ENCODE measurements around the gene ZNF467. TPM values are rescaled to one million over a fixed set of nuclear protein-coding genes. Genes with fewer than 3 reads are reported as not detected.

ZNF467 gene
- total RNA-seq, 2 donors from 2014 or later = 6.0 to 7.9 TPM

DNA sequence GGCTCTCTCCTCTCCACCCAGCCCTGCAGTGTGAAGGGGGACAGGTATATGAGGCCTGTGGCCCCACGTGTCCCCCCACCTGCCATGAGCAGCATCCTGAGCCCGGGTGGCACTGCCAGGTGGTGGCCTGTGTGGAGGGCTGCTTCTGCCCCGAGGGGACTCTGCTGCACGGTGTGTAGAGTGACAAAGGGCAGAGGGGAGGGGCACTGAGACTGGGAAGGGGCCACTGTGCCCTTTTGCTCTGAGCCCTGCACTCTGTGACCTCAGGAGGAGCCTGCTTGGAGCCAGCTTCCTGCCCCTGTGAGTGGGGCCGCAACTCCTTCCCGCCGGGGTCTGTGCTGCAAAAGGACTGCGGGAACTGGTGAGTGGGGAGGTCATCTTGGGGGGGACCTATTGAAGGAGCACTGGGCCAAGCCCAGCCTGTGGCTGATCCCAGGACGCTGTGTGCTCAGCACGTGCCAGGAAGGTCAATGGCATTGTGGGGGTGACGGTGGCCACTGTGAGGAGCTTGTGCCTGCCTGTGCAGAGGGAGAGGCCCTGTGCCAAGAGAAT, 15.0 kb upstream of the ZNF467 start:
- no peaks in the 10 kb centered on the region for H3K4me1 ChIP-seq (replicated peaks)
- TF ChIP-seq POLR2AphosphoS5 (IDR thresholded peaks at IDR 0.05) = no peak
- TF ChIP-seq, protein P1, sequence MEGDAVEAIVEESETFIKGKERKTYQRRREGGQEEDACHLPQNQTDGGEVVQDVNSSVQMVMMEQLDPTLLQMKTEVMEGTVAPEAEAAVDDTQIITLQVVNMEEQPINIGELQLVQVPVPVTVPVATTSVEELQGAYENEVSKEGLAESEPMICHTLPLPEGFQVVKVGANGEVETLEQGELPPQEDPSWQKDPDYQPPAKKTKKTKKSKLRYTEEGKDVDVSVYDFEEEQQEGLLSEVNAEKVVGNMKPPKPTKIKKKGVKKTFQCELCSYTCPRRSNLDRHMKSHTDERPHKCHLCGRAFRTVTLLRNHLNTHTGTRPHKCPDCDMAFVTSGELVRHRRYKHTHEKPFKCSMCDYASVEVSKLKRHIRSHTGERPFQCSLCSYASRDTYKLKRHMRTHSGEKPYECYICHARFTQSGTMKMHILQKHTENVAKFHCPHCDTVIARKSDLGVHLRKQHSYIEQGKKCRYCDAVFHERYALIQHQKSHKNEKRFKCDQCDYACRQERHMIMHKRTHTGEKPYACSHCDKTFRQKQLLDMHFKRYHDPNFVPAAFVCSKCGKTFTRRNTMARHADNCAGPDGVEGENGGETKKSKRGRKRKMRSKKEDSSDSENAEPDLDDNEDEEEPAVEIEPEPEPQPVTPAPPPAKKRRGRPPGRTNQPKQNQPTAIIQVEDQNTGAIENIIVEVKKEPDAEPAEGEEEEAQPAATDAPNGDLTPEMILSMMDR (IDR thresholded peaks at IDR 0.05) = no peak
- no peak for TF ChIP-seq POLR2A (IDR thresholded peaks at IDR 0.05)
- H3K27me3 ChIP-seq (replicated peaks; ENCODE audit: insufficient read depth) = peaks cover 24% of the 10 kb centered on the region
- H3K4me3 ChIP-seq = no peak overlapping the region
- no peak for DNase-seq (ENCODE audit: low spot score)
- no peak overlapping the region for H3K27ac ChIP-seq
- no peaks in the 10 kb centered on the region for H3K9me3 ChIP-seq
- no peaks in the 10 kb centered on the region for H3K36me3 ChIP-seq
- WGBS = 65% methylated on average over 11 of the region's 11 CpGs
- intact Hi-C loops (cut with DNase I) = no loop called here

DNA sequence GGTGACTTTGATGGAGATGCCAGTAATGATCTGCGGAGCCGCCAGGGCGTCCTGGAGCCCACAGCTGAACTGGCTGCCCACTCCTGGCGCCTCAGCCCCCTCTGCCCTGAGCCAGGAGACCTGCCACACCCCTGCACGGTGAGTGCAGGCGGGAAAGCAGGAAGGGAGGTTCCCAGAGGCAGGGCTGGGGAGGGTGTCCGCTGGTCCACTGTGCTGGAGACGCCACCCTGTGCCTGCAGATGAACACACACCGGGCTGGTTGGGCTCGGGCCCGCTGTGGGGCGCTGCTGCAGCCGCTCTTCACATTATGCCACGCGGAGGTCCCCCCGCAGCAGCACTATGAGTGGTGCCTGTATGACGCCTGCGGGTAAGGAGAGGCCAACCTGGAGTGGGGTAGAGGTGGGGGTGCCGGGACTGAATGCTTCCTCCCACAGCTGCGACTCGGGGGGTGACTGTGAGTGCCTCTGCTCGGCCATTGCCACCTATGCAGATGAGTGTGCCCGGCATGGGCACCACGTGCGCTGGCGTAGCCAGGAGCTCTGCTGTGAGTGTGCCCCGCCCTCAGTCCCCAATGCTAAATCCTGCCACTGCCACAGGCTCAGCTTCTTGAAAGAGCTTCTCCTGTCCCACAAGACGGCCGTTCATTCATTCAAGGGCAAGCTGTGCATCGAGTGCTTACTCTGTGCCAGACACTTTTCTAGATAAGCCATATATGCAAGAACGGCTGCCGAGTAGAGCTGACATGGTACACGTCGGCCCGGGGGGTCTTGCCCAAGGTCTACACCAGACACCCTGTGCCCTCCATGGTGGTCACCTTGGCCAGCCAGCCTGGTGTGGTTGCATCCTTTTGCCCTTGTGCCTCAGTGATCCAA, 14.3 kb upstream of the ZNF467 start:
- no peak overlapping the region for H3K27ac ChIP-seq
- no peak for TF ChIP-seq POLR2A (IDR thresholded peaks at IDR 0.05)
- no peak for TF ChIP-seq POLR2AphosphoS5 (IDR thresholded peaks at IDR 0.05)
- TF ChIP-seq, protein P1 (IDR thresholded peaks at IDR 0.05) = peak in 1 of 4 experiments; percentile 31
- H3K36me3 ChIP-seq = no peaks in the 10 kb centered on the region
- 41% methylated on average over 29 of the region's 35 CpGs for WGBS
- no peak for DNase-seq (ENCODE audit: low spot score)
- H3K4me1 ChIP-seq (replicated peaks) = no peaks in the 10 kb centered on the region
- no peaks in the 10 kb centered on the region for H3K9me3 ChIP-seq
- H3K4me3 ChIP-seq = no peak overlapping the region
- peaks cover 24% of the 10 kb centered on the region for H3K27me3 ChIP-seq (replicated peaks; ENCODE audit: insufficient read depth)
- intact Hi-C loops (cut with DNase I) = no loop called here

DNA sequence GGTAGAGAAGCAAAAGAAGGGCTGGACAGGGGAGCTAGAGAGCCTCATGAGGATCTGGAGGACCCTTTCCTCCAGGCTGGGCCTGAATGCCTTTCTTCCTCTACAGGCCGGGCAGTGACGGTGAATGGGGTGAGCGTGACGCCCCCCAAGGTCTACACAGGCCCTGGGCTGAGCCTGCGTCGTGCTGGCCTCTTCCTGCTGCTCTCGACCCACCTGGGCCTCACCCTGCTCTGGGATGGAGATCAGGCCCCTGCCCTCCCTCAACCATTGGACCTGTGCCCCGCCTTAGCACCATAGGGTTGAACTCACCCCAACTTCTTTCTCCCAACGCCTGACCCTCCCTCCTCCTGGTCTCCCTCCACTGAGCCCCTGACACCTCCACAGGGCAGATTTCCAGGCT, 12.6 kb upstream of the ZNF467 start:
- H3K4me1 ChIP-seq (replicated peaks) = no peaks in the 10 kb centered on the region
- H3K36me3 ChIP-seq = no peaks in the 10 kb centered on the region
- no peaks in the 10 kb centered on the region for H3K9me3 ChIP-seq
- peaks cover 23% of the 10 kb centered on the region for H3K27me3 ChIP-seq (replicated peaks; ENCODE audit: insufficient read depth)
- TF ChIP-seq POLR2A (IDR thresholded peaks at IDR 0.05) (no peak), POLR2AphosphoS5 (IDR thresholded peaks at IDR 0.05) (no peak)
- TF ChIP-seq, protein P1 (IDR thresholded peaks at IDR 0.05) = no peak
- WGBS = 87% methylated on average over 9 of the region's 9 CpGs
- no peak overlapping the region for H3K4me3 ChIP-seq
- DNase-seq (ENCODE audit: low spot score) = no peak
- intact Hi-C loops (cut with DNase I) = no loop called here
- H3K27ac ChIP-seq = no peak overlapping the region

DNA sequence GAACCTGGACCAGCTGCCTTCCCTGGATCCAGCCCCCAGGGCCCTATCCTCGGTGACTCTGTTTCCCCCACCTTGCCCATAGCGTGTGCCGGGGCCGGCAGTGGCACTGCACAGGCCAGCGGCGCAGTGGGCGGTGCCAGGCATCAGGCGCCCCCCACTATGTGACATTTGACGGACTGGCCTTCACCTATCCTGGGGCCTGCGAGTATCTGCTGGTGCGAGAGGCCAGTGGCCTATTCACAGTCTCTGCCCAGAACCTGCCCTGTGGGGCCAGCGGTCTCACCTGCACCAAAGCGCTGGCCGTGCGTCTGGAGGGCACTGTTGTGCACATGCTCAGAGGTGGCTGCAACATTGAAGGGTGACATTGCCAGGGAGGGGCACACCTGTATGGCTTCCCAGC, 12.0 kb upstream of the ZNF467 start:
- TF ChIP-seq POLR2A (IDR thresholded peaks at IDR 0.05) (no peak), POLR2AphosphoS5 (IDR thresholded peaks at IDR 0.05) (no peak)
- TF ChIP-seq, protein P1 (IDR thresholded peaks at IDR 0.05) = no peak
- 93% methylated on average over 15 of the region's 15 CpGs for WGBS

DNA sequence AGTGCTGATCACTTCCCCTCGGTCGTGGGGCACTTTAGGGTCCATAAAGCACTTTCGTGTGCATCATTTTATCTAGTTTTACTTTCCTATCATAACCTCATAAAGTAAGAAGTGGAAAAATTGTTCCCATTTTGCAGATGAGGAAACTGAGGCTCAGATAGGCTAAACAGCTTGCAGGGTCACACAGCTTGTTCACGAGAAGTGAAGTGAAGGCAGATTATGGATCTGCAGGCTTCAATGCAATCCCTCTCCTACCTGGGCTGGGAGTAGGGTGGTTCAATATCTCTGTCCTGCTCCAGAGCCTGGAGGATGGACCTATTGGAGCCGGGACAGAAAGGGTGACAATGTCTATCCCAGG, 10.8 kb upstream of the ZNF467 start:
- DNase-seq (ENCODE audit: low spot score) = no peak
- Histone ChIP-seq H3K27me3 (replicated peaks; ENCODE audit: insufficient read depth) (peaks cover 7% of the 10 kb centered on the region), H3K4me3 (no peak overlapping the region), H3K27ac (no peak overlapping the region), H3K36me3 (no peaks in the 10 kb centered on the region), H3K4me1 (replicated peaks) (no peaks in the 10 kb centered on the region), H3K9me3 (no peaks in the 10 kb centered on the region)
- intact Hi-C loops (cut with DNase I) = no loop called here
- TF ChIP-seq, protein P1 (IDR thresholded peaks at IDR 0.05) = no peak
- TF ChIP-seq POLR2AphosphoS5 (IDR thresholded peaks at IDR 0.05) (no peak), POLR2A (IDR thresholded peaks at IDR 0.05) (no peak)
- WGBS = 89% methylated on average over 5 of the region's 5 CpGs

More for the DNA sequence above, 12.0 kb upstream of the ZNF467 start:
- no peak for DNase-seq (ENCODE audit: low spot score)
- H3K9me3 ChIP-seq = no peaks in the 10 kb centered on the region
- H3K36me3 ChIP-seq = no peaks in the 10 kb centered on the region
- intact Hi-C loops (cut with DNase I) = no loop called here
- H3K4me3 ChIP-seq = no peak overlapping the region
- H3K27ac ChIP-seq = no peak overlapping the region
- peaks cover 17% of the 10 kb centered on the region for H3K27me3 ChIP-seq (replicated peaks; ENCODE audit: insufficient read depth)
- no peaks in the 10 kb centered on the region for H3K4me1 ChIP-seq (replicated peaks)
